ENCODE results near the gene RERE. TPM values are rescaled to one million over a fixed set of nuclear protein-coding genes. Genes with fewer than 3 reads are reported as not detected.
A peak's percentile ranks its signal among the peaks of the same experiment; 100 is the strongest.

RERE gene
- total RNA-seq, 2 experiments from 2014 or later: 73.1 to 211 TPM

DNA sequence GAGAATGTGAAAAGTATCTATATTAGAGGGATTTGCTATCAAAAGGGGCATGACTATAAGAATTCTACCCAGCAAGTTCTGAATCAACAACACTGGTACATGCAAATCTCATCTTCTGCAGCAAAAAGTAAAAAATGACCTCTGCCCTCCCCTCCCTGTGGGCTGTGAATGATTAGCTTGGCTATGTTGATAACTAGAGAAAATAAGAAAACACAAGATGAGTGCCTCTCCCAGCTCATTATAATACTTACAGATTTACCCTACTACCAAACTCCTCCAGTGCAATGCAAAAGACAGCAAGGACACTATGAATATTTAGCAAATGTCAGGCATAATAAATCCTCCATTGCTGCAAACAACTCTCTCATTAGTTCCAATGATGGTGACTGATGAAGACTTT is 397.1 kb downstream of the RERE start:
- H3K4me2 ChIP-seq (ENCODE audit: low read length): peak overlapping the region; percentile 97
- DNase-seq (ENCODE audit: low spot score): no peak
- peak overlapping the region; percentile 85 for H3K27ac ChIP-seq (ENCODE audit: low read depth, low read length, poor library complexity, severe bottlenecking)
- H3K9me3 ChIP-seq (ENCODE audit: low read length): no peaks in the 10 kb centered on the region
- peaks cover 88% of the 10 kb centered on the region for H3K79me2 ChIP-seq (ENCODE audit: insufficient read depth, low read depth, low read length)
- intact Hi-C loops (cut with micrococcal nuclease; ENCODE audit: unreplicated experiment): loop anchor here (5.0 kb wide), 2 partner anchors 282 to 457 kb away; partner anchors contain the start of gene ENO1
- H3K36me3 ChIP-seq (ENCODE audit: insufficient read depth, low read length): peaks cover 81% of the 10 kb centered on the region
- H2AFZ ChIP-seq (ENCODE audit: low read length): no peak overlapping the region
- TF ChIP-seq EZH2phosphoT487 (IDR thresholded peaks at IDR 0.05; ENCODE audit: borderline replicate concordance, low read depth, low read length): no peak
- TF ChIP-seq, protein P1, sequence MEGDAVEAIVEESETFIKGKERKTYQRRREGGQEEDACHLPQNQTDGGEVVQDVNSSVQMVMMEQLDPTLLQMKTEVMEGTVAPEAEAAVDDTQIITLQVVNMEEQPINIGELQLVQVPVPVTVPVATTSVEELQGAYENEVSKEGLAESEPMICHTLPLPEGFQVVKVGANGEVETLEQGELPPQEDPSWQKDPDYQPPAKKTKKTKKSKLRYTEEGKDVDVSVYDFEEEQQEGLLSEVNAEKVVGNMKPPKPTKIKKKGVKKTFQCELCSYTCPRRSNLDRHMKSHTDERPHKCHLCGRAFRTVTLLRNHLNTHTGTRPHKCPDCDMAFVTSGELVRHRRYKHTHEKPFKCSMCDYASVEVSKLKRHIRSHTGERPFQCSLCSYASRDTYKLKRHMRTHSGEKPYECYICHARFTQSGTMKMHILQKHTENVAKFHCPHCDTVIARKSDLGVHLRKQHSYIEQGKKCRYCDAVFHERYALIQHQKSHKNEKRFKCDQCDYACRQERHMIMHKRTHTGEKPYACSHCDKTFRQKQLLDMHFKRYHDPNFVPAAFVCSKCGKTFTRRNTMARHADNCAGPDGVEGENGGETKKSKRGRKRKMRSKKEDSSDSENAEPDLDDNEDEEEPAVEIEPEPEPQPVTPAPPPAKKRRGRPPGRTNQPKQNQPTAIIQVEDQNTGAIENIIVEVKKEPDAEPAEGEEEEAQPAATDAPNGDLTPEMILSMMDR (conservative IDR thresholded peaks at IDR 0.05; ENCODE audit: low read length): no peak
- POLR2A ChIA-PET: interaction anchor here (0.7 to 5.0 kb wide), 10 partner anchors 10 to 113 kb away, joined by 3 to 28 read pairs (median 6); no protein-coding TSS in a partner anchor
- no TSS peak for BruUV-seq (replicated peaks)
- H3K4me1 ChIP-seq (ENCODE audit: insufficient read depth, low read length, poor library complexity, severe bottlenecking): peaks cover 62% of the 10 kb centered on the region
- peak overlapping the region; percentile 87 for H3K4me3 ChIP-seq (ENCODE audit: low read depth, low read length, poor library complexity, severe bottlenecking)
- H3K9me2 ChIP-seq (ENCODE audit: insufficient read depth, low read length): no peaks in the 10 kb centered on the region
- CTCF ChIA-PET (ENCODE audit: unreplicated experiment): interaction anchor here (1.6 kb wide), 1 partner anchor 11 kb away, joined by 6 read pairs; no protein-coding TSS in a partner anchor
- peaks cover 48% of the 10 kb centered on the region for H4K20me1 ChIP-seq (ENCODE audit: insufficient read depth, low read length)

- CTCF ChIA-PET (ENCODE audit: unreplicated experiment): interaction anchor here (0.9 to 1.6 kb wide), 2 partner anchors 11 to 18 kb away, joined by 3 to 6 read pairs; no protein-coding TSS in a partner anchor
- peak overlapping the region; percentile 85 for H3K27ac ChIP-seq (ENCODE audit: low read depth, low read length, poor library complexity, severe bottlenecking)
- H3K9me2 ChIP-seq (ENCODE audit: insufficient read depth, low read length): no peaks in the 10 kb centered on the region
- no peak overlapping the region for H2AFZ ChIP-seq (ENCODE audit: low read length)
- H3K4me2 ChIP-seq (ENCODE audit: low read length): peak overlapping the region; percentile 97
- BruUV-seq (replicated peaks): no TSS peak
- H3K36me3 ChIP-seq (ENCODE audit: insufficient read depth, low read length): peaks cover 85% of the 10 kb centered on the region
- DNase-seq (ENCODE audit: low spot score): no peak
- H3K4me1 ChIP-seq (ENCODE audit: insufficient read depth, low read length, poor library complexity, severe bottlenecking): peaks cover 62% of the 10 kb centered on the region
- H3K9me3 ChIP-seq (ENCODE audit: low read length): no peaks in the 10 kb centered on the region
- TF ChIP-seq EZH2phosphoT487 (IDR thresholded peaks at IDR 0.05; ENCODE audit: borderline replicate concordance, low read depth, low read length): no peak
- TF ChIP-seq, protein P1 (conservative IDR thresholded peaks at IDR 0.05; ENCODE audit: low read length): no peak
- peak overlapping the region; percentile 87 for H3K4me3 ChIP-seq (ENCODE audit: low read depth, low read length, poor library complexity, severe bottlenecking)
- H4K20me1 ChIP-seq (ENCODE audit: insufficient read depth, low read length): peaks cover 52% of the 10 kb centered on the region
- POLR2A ChIA-PET: interaction anchor here (0.7 to 5.0 kb wide), 12 partner anchors 9 to 113 kb away, joined by 3 to 28 read pairs (median 5); no protein-coding TSS in a partner anchor
- peaks cover 88% of the 10 kb centered on the region for H3K79me2 ChIP-seq (ENCODE audit: insufficient read depth, low read depth, low read length)
- intact Hi-C loops (cut with micrococcal nuclease; ENCODE audit: unreplicated experiment): loop anchor here (5.0 kb wide), 2 partner anchors 282 to 457 kb away; partner anchors contain the start of gene ENO1
These were observed 397.6 kb downstream of the RERE start for GRCh38 chr1:8419861-8420260.

DNA sequence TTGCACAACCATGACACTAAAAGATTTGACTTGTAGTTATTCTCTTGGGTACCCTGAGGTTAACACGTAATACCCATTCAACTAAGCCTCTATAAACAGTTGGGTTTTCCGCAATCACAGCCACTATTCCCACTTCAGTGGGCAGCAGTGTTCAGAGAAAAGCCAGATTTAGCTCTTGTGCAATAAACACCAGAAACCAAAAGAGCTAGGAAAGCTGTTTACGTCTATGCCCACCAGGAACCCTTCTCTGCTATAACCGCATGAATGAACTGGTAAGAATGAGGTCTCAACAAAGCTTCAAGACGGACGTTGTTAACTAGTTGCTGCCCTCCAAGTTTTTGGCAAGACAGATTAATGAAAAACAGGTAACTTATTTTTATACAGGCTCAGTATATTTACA is 398.3 kb downstream of the RERE start:
- Histone ChIP-seq H3K36me3 (ENCODE audit: insufficient read depth, low read length) (peaks cover 92% of the 10 kb centered on the region), H3K4me3 (ENCODE audit: low read depth, low read length, poor library complexity, severe bottlenecking) (peak overlapping the region; percentile 87)

More for the DNA sequence above, 398.3 kb downstream of the RERE start:
- POLR2A ChIA-PET: interaction anchor here (0.7 to 5.0 kb wide), 7 partner anchors 10 to 114 kb away, joined by 3 to 28 read pairs (median 6); no protein-coding TSS in a partner anchor
- peaks cover 56% of the 10 kb centered on the region for H3K4me1 ChIP-seq (ENCODE audit: insufficient read depth, low read length, poor library complexity, severe bottlenecking)
- no peaks in the 10 kb centered on the region for H3K9me3 ChIP-seq (ENCODE audit: low read length)
- H3K27ac ChIP-seq (ENCODE audit: low read depth, low read length, poor library complexity, severe bottlenecking): peak overlapping the region; percentile 85
- H3K9me2 ChIP-seq (ENCODE audit: insufficient read depth, low read length): no peaks in the 10 kb centered on the region
- no peak for DNase-seq (ENCODE audit: low spot score)
- peak overlapping the region; percentile 97 for H3K4me2 ChIP-seq (ENCODE audit: low read length)
- H3K79me2 ChIP-seq (ENCODE audit: insufficient read depth, low read depth, low read length): peaks cover 93% of the 10 kb centered on the region
- no peak for TF ChIP-seq EZH2phosphoT487 (IDR thresholded peaks at IDR 0.05; ENCODE audit: borderline replicate concordance, low read depth, low read length)
- TF ChIP-seq, protein P1 (conservative IDR thresholded peaks at IDR 0.05; ENCODE audit: low read length): no peak
- no peak overlapping the region for H2AFZ ChIP-seq (ENCODE audit: low read length)
- CTCF ChIA-PET (ENCODE audit: unreplicated experiment): interaction anchor here (0.9 to 1.6 kb wide), 2 partner anchors 10 to 18 kb away, joined by 3 to 6 read pairs; no protein-coding TSS in a partner anchor
- no TSS peak for BruUV-seq (replicated peaks)
- intact Hi-C loops (cut with micrococcal nuclease; ENCODE audit: unreplicated experiment): no loop called here
- peaks cover 54% of the 10 kb centered on the region for H4K20me1 ChIP-seq (ENCODE audit: insufficient read depth, low read length)

Measured in OCI-LY7 (cell line).